H1 (cell line): ENCODE results near the gene MED17. TPM values are rescaled to one million over a fixed set of nuclear protein-coding genes. Genes with fewer than 3 reads are reported as not detected.

Source experiments
- CTCF ChIA-PET: fragments of 300-600 bp; sonication (Branson Sonifier 250); formaldehyde crosslinking; loops from one replicate; lab custom pipeline; 2021; ENCODE audit not compliant: partially characterized antibody; lab: Charles Lee
- POLR2A ChIA-PET: fragments of 300-600 bp; sonication (Branson Sonifier 250); formaldehyde crosslinking; loops from one replicate; lab custom pipeline; 2021; ENCODE audit warnings: inconsistent platforms; ENCODE audit not compliant: partially characterized antibody; lab: Charles Lee
- DNase-seq, 2 experiments: peaks; one replicate each; pipeline versions ENCODE4 v3.0.0 to v3.0.0-alpha.2; 2010 to 2022; ENCODE audit warnings: low spot score in 2 of 2, low read depth in 1 of 2, mixed read lengths in 1 of 2
- FAIRE-seq: peaks from 2 replicates; lab custom pipeline; 2011; peaks lifted over from hg19 to GRCh38; lab: Jason Lieb, UNC
- H2AFZ ChIP-seq: 2 replicates; pipeline ENCODE4 v1.8.1; 2012; ENCODE audit warnings: low read length, inconsistent platforms
- H2AK5ac ChIP-seq: 2 replicates; pipeline ENCODE4 v1.6.1; 2013; ENCODE audit warnings: low read depth, low read length
- H2BK120ac ChIP-seq: replicated peaks from 2 replicates; pipeline ENCODE3; 2013; ENCODE audit warnings: low read depth, low read length, inconsistent platforms
- H2BK12ac ChIP-seq: 2 replicates; pipeline ENCODE4 v1.6.1; 2013; ENCODE audit warnings: low read depth, low read length
- H2BK15ac ChIP-seq: 2 replicates; pipeline ENCODE4 v1.6.1; 2013; ENCODE audit warnings: low read length
- H2BK20ac ChIP-seq: 2 replicates; pipeline ENCODE4 v1.6.1; 2013; ENCODE audit warnings: low read length
- H2BK5ac ChIP-seq: 2 replicates; pipeline ENCODE4 v1.6.1; 2013; ENCODE audit warnings: low read depth, low read length
- H3K14ac ChIP-seq: 2 replicates; pipeline ENCODE4 v1.6.1; 2013; ENCODE audit warnings: inconsistent platforms; ENCODE audit not compliant: insufficient read length
- H3K18ac ChIP-seq: 2 replicates; pipeline ENCODE4 v1.6.1; 2013; ENCODE audit warnings: low read length; ENCODE audit errors: extremely low read depth
- H3K23ac ChIP-seq: 2 replicates; pipeline ENCODE4 v1.6.1; 2013; ENCODE audit warnings: inconsistent platforms; ENCODE audit not compliant: insufficient read length
- H3K23me2 ChIP-seq: 2 replicates; pipeline ENCODE4 v1.6.1; 2013; ENCODE audit warnings: low read depth, low read length
- H3K27ac ChIP-seq: 2 replicates; pipeline ENCODE4 v1.6.1; 2011; ENCODE audit warnings: low read depth, low read length, inconsistent platforms
- H3K27me3 ChIP-seq, 4 experiments: replicated peaks in 1 of 4; 1 replicate in 1 of 4; 2 replicates in 3 of 4; pipeline versions ENCODE4 v1.6.1 to v1.8.1; 2011 to 2013; ENCODE audit warnings: low read length in 3 of 4, mild to moderate bottlenecking in 3 of 4, inconsistent platforms in 2 of 4, mixed read lengths in 2 of 4, moderate library complexity in 1 of 4; ENCODE audit not compliant: control insufficient read depth in 3 of 4, insufficient read depth in 3 of 4; ENCODE audit errors: extremely low read depth in 1 of 4
- H3K36me3 ChIP-seq, 4 experiments: 2 replicates each; pipeline versions ENCODE4 v1.6.1 to v1.8.1; 2011 to 2013; ENCODE audit warnings: mild to moderate bottlenecking in 4 of 4, low read length in 3 of 4, moderate library complexity in 2 of 4, control low read depth in 1 of 4, inconsistent platforms in 1 of 4; ENCODE audit not compliant: insufficient read depth in 4 of 4, control insufficient read depth in 2 of 4
- H3K4ac ChIP-seq: replicated peaks from 2 replicates; pipeline ENCODE3; 2013; ENCODE audit warnings: low read length, low read depth, mixed read lengths, inconsistent platforms; ENCODE audit not compliant: insufficient read length
- H3K4me1 ChIP-seq, 4 experiments: replicated peaks in 1 of 4; 1 replicate in 1 of 4; 2 replicates in 3 of 4; pipeline versions ENCODE4 v1.6.1 to v1.8.1; 2011 to 2013; ENCODE audit warnings: low read length in 3 of 4, inconsistent platforms in 2 of 4, mixed read lengths in 1 of 4; ENCODE audit not compliant: insufficient read depth in 4 of 4, control insufficient read depth in 3 of 4
- H3K4me2 ChIP-seq, 2 experiments: 2 replicates each; pipeline versions ENCODE4 v1.6.1 to v1.8.1; 2011 to 2013; ENCODE audit warnings: low read depth in 2 of 2, low read length in 2 of 2, control low read depth in 1 of 2, inconsistent platforms in 1 of 2, mild to moderate bottlenecking in 1 of 2; ENCODE audit not compliant: insufficient read depth in 1 of 2
- H3K4me3 ChIP-seq, 4 experiments: fragments of 200-600, 300-600 bp in 1 of 4; sonication (generic), shearing (Covaris generic), sonication (Bioruptor Twin) in 1 of 4; 2 replicates each; pipeline versions ENCODE4 v1.5.1 to v1.8.1; 2011 to 2016; ENCODE audit warnings: low read length in 4 of 4, low read depth in 3 of 4, control low read depth in 2 of 4, inconsistent platforms in 2 of 4, mild to moderate bottlenecking in 2 of 4, mixed read lengths in 1 of 4, moderate library complexity in 1 of 4; ENCODE audit not compliant: insufficient read depth in 2 of 4; ENCODE audit errors: extremely low read depth in 1 of 4
- H3K56ac ChIP-seq: replicated peaks from 2 replicates; pipeline ENCODE3; 2013; ENCODE audit warnings: low read depth, mild to moderate bottlenecking, mixed read lengths, low read length, inconsistent platforms; ENCODE audit not compliant: insufficient read length
- H3K79me1 ChIP-seq: 2 replicates; pipeline ENCODE4 v1.6.1; 2013; ENCODE audit warnings: low read depth, low read length, control low read depth
- H3K79me2 ChIP-seq, 2 experiments: 2 replicates each; pipeline versions ENCODE4 v1.6.1 to v1.8.1; 2012 to 2013; ENCODE audit warnings: low read length in 2 of 2, mild to moderate bottlenecking in 2 of 2, inconsistent platforms in 1 of 2; ENCODE audit not compliant: insufficient read depth in 2 of 2, control insufficient read depth in 1 of 2
- H3K9ac ChIP-seq, 4 experiments: replicated peaks in 1 of 4; 1 replicate in 1 of 4; 2 replicates in 3 of 4; pipeline versions ENCODE4 v1.6.1 to v1.8.1; 2011 to 2013; ENCODE audit warnings: low read depth in 3 of 4, low read length in 3 of 4, control low read depth in 2 of 4, mild to moderate bottlenecking in 2 of 4, moderate library complexity in 2 of 4, inconsistent platforms in 1 of 4; ENCODE audit errors: extremely low read depth in 1 of 4
- H3K9me3 ChIP-seq, 2 experiments: 2 replicates each; pipeline versions ENCODE4 v1.6.1 to v1.8.1; 2012 to 2013; ENCODE audit warnings: mild to moderate bottlenecking in 2 of 2, moderate library complexity in 2 of 2, control low read depth in 1 of 2, inconsistent platforms in 1 of 2, low read depth in 1 of 2, low read length in 1 of 2, mixed read lengths in 1 of 2; ENCODE audit not compliant: insufficient read depth in 2 of 2
- H4K20me1 ChIP-seq, 2 experiments: replicated peaks in 1 of 2; 2 replicates each; pipeline versions ENCODE3 to v1.8.1; 2011 to 2013; ENCODE audit warnings: inconsistent platforms in 2 of 2, low read length in 2 of 2, mild to moderate bottlenecking in 1 of 2; ENCODE audit not compliant: insufficient read depth in 2 of 2, control insufficient read depth in 1 of 2
- H4K5ac ChIP-seq: 2 replicates; pipeline ENCODE4 v1.6.1; 2013; ENCODE audit warnings: low read length, low read depth, mixed read lengths, inconsistent platforms; ENCODE audit not compliant: insufficient read length
- H4K8ac ChIP-seq: 2 replicates; pipeline ENCODE4 v1.8.0; 2013; ENCODE audit warnings: mild to moderate bottlenecking, moderate library complexity, low read length, inconsistent platforms; ENCODE audit not compliant: insufficient read depth; ENCODE audit errors: extremely low read depth
- H4K91ac ChIP-seq: replicated peaks from 2 replicates; pipeline ENCODE3; 2013; ENCODE audit warnings: low read length, mixed read lengths, inconsistent platforms; ENCODE audit not compliant: insufficient read length
- ASH2L ChIP-seq: fragments of 200-600, 300-600 bp; sonication (generic); IDR thresholded peaks from one replicate; pipeline ENCODE4 v1.7.1; 2017; ENCODE audit warnings: low read length
- CBX5 ChIP-seq: fragments of 300-800, 300-1000 bp; sonication (generic); IDR thresholded peaks from 2 replicates; pipeline ENCODE4 v1.7.1; 2016; ENCODE audit warnings: antibody characterized with exemption, low read length, low read depth
- CBX8 ChIP-seq: fragments of 300-800, 300-1000 bp; sonication (generic); IDR thresholded peaks from 2 replicates; pipeline ENCODE4 v1.7.1; 2016; ENCODE audit warnings: low read depth, low read length, borderline replicate concordance
- CHD2 ChIP-seq: IDR thresholded peaks from 2 replicates; pipeline ENCODE4 v1.6.1; 2012; ENCODE audit warnings: low read length, improper control_type of control experiment
- NRF1 ChIP-seq: IDR thresholded peaks from 2 replicates; pipeline ENCODE4 v1.6.1; 2011; ENCODE audit warnings: mild to moderate bottlenecking, low read depth, low read length, improper control_type of control experiment
- POLR2AphosphoS5 ChIP-seq: IDR thresholded peaks from 2 replicates; pipeline ENCODE4 v1.6.1; 2011; ENCODE audit warnings: low read depth, low read length
- RNF2 ChIP-seq: fragments of 200-900, 300-1000 bp; sonication (generic); IDR thresholded peaks from 2 replicates; pipeline ENCODE4 v1.7.1; 2016; ENCODE audit warnings: borderline replicate concordance, low read depth, mild to moderate bottlenecking, antibody characterized with exemption, low read length; ENCODE audit not compliant: poor library complexity, severe bottlenecking; ENCODE audit errors: missing control alignments
- SAP30 ChIP-seq: fragments of 300-600 bp; sonication (generic); IDR thresholded peaks from 2 replicates; pipeline ENCODE4 v1.7.1; 2012; ENCODE audit warnings: low read length, moderate library complexity, mild to moderate bottlenecking, inconsistent platforms; ENCODE audit not compliant: insufficient read depth, insufficient replicate concordance
- SUZ12 ChIP-seq: fragments of 200-600 bp; sonication (generic); IDR thresholded peaks from 2 replicates; pipeline ENCODE4 v1.6.1; 2012; ENCODE audit warnings: mild to moderate bottlenecking, inconsistent platforms, low read length, moderate library complexity, mixed read lengths
- TAF1 ChIP-seq: IDR thresholded peaks from 2 replicates; pipeline ENCODE4 v1.6.1; 2011; ENCODE audit warnings: mild to moderate bottlenecking, low read depth, low read length
- TAF7 ChIP-seq: optimal IDR thresholded peaks from 2 replicates; pipeline ENCODE3; 2011; ENCODE audit warnings: low read depth, mild to moderate bottlenecking, inconsistent platforms, low read length, moderate library complexity, borderline replicate concordance
- TBP ChIP-seq: IDR thresholded peaks from 2 replicates; pipeline ENCODE4 v1.6.1; 2011; ENCODE audit warnings: low read depth, low read length, improper control_type of control experiment
- ZNF274 ChIP-seq: IDR thresholded peaks from 2 replicates; pipeline ENCODE4 v1.7.0; 2012; ENCODE audit warnings: low read length, borderline replicate concordance; ENCODE audit errors: extremely low read depth
- WGBS, 2 experiments: shearing (Covaris generic) in 1 of 2; methylation state at CpG; one replicate each; pipeline versions ENCODE4 v1.1.6 to v1.1.7; 2013 to 2015; ENCODE audit warnings: low lambda C conversion rate in 2 of 2, mixed read lengths in 2 of 2, inconsistent platforms in 1 of 2, low coverage in 1 of 2, missing lambda C conversion rate in 1 of 2; ENCODE audit not compliant: insufficient replicate concordance in 2 of 2, insufficient coverage in 1 of 2, insufficient read length in 1 of 2; ENCODE audit errors: extremely low coverage in 1 of 2, missing lambda C conversion rate in 1 of 2; 5-methylcytosine and 5-hydroxymethylcytosine counted together
- polyA plus RNA-seq, 7 experiments: library from polyadenylated mRNA; depleted of rRNA in 3 of 7; stranded (reverse) in 5 of 7; unstranded in 2 of 7; fragments of >200 nt in 5 of 7; fragments of 200-250 nt in 2 of 7; gene quantifications; 1 replicate in 5 of 7; 2 replicates in 1 of 7; 4 replicates in 1 of 7; pipeline versions ENCODE4 v1.2.1 to v1.2.3, GENCODE V29; 2011 to 2013; ENCODE audit warnings: missing spikeins in 2 of 7, mixed read lengths in 2 of 7
- total RNA-seq: library from RNA; stranded (reverse); fragmentation: NEBNext Ultra II Directional; extraction: Animal tissue kit (Norgen Biotek cat#: 25700); gene quantifications from 2 replicates; pipeline ENCODE4 v1.2.1, GENCODE V29; 2021

MED17 gene
- total and polyA plus RNA-seq, 2 of the 8 experiments (the other 6 are each of a cell fraction or from before 2014, with no cell fraction given): 8.8 to 33.7 TPM

DNA sequence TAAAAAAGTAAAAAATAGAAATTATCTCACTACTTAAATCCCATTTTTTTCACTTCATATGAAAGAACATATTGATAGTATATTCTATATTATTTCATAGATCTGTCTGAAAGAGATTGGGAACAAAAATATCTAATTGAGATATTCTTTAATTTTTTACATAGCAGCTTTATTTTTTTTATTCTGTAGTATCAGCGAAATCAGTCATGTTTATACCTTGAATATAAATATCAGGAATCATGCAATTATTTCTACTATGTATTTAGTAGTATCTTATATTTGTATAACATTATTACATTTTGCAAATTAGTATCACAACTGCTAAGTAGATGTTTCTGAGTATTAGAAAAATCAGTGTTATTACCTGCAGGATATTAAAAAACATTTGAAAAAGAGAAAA is 22.2 kb upstream of the MED17 start:
- H3K9me3 ChIP-seq: no peaks in the 10 kb centered on the region; a peak in 1 of 4 replicates
- WGBS, 2 experiments: 84% methylated on average over 1 of the region's 1 CpG; no CpG with 5 or more reads in 1 of the 2 experiments
- no peaks in the 10 kb centered on the region for H3K27me3 ChIP-seq
- H2AK5ac ChIP-seq: no peak overlapping the region
- no peaks in the 10 kb centered on the region for H3K79me1 ChIP-seq
- H2BK5ac ChIP-seq: no peak overlapping the region
- CTCF ChIA-PET: no interaction called here
- H4K5ac ChIP-seq: no peak overlapping the region
- H3K56ac ChIP-seq: no peak overlapping the region
- TF ChIP-seq TBP (no peak), POLR2AphosphoS5 (no peak), TAF7 (no peak), TAF1 (no peak), RNF2 (no peak), CHD2 (no peak), SUZ12 (no peak), CBX5 (no peak), ASH2L (no peak), NRF1 (no peak), SAP30 (no peak), ZNF274 (no peak), CBX8 (no peak)
- H3K14ac ChIP-seq: no peak overlapping the region
- H3K36me3 ChIP-seq: peaks cover 4 to 40% (median 27%) of the 10 kb centered on the region in 4 experiments
- H2BK12ac ChIP-seq: no peak overlapping the region
- H3K79me2 ChIP-seq: no peaks in the 10 kb centered on the region
- no peak overlapping the region for H2AFZ ChIP-seq
- H3K18ac ChIP-seq: no peak overlapping the region
- H4K8ac ChIP-seq: no peak overlapping the region
- no peak overlapping the region for H3K4ac ChIP-seq
- no peaks in the 10 kb centered on the region for H3K23me2 ChIP-seq
- no peak overlapping the region for H3K4me2 ChIP-seq
- no peak overlapping the region for H3K4me3 ChIP-seq
- no peaks in the 10 kb centered on the region for H3K4me1 ChIP-seq
- H3K27ac ChIP-seq: no peak overlapping the region
- DNase-seq (no peak), FAIRE-seq (no peak)
- H3K9ac ChIP-seq: no peak overlapping the region
- POLR2A ChIA-PET: interaction anchor here (5.0 kb wide), 1 partner anchor 22 kb away, joined by 41 read pairs; the partner anchor contains the start of genes C11orf54 and TAF1D
- no peak overlapping the region for H4K91ac ChIP-seq
- H2BK15ac ChIP-seq: no peak overlapping the region
- no peak overlapping the region for H2BK120ac ChIP-seq
- H3K23ac ChIP-seq: no peak overlapping the region
- H4K20me1 ChIP-seq: no peaks in the 10 kb centered on the region
- no peak overlapping the region for H2BK20ac ChIP-seq
